Lung microvascular endothelial cell (primary cell): ENCODE results near the gene TFB1M. TPM values are rescaled to one million over a fixed set of nuclear protein-coding genes. Genes with fewer than 3 reads are reported as not detected.
"Not testable (repeated sequence)": the region's sequence is repeated elsewhere in the genome, so short reads cannot be mapped to it uniquely, and the experiment has no call there.

ENCODE experiments used
- DNase-seq, 2 donors: peaks; one replicate each; pipeline versions ENCODE4 v3.0.0 to v3.0.0-alpha.2; 2010; ENCODE audit warnings: low read depth in 2 of 2
- total RNA-seq: library from RNA; depleted of rRNA; stranded (reverse); fragments of >200 nt; gene quantifications from 2 replicates; pipeline ENCODE4 v1.2.1, GENCODE V29; 2014

TFB1M gene
- total RNA-seq, 1 donor from 2014 or later = 11.7 TPM

GRCh38 chr6:155244434-155244833, 69.8 kb downstream of the TFB1M start:
- DNase-seq = no peak

GRCh38 chr6:155241966-155242365, 72.3 kb downstream of the TFB1M start:
- no peak for DNase-seq

GRCh38 chr6:155240905-155241600, 73.2 kb downstream of the TFB1M start:
- no peak for DNase-seq

- DNase-seq = no peak
Measured at GRCh38 chr6:155237613-155238012, 76.7 kb downstream of the TFB1M start.

GRCh38 chr6:155235087-155235486, 79.2 kb downstream of the TFB1M start:
- DNase-seq = no peak

GRCh38 chr6:155234687-155235086, 79.6 kb downstream of the TFB1M start:
- DNase-seq = no peak

GRCh38 chr6:155234167-155234566, 80.1 kb downstream of the TFB1M start:
- no peak for DNase-seq

GRCh38 chr6:155232848-155233247, 81.4 kb downstream of the TFB1M start:
- DNase-seq = no peak

GRCh38 chr6:155230975-155231374, 83.3 kb downstream of the TFB1M start:
- not testable (repeated sequence) for DNase-seq

- DNase-seq = no peak
Measured at GRCh38 chr6:155228546-155229166, 85.6 kb downstream of the TFB1M start.

- DNase-seq = no peak
Measured at GRCh38 chr6:155227046-155227445, 87.2 kb downstream of the TFB1M start.

- no peak for DNase-seq
Measured at GRCh38 chr6:155224618-155225017, 89.7 kb downstream of the TFB1M start.

GRCh38 chr6:155223646-155224451, 90.4 kb downstream of the TFB1M start:
- peak; percentile 37 to 96 for DNase-seq

GRCh38 chr6:155222506-155222905, 91.8 kb downstream of the TFB1M start:
- DNase-seq = no peak

GRCh38 chr6:155221086-155221485, 93.2 kb downstream of the TFB1M start:
- no peak for DNase-seq

GRCh38 chr6:155219858-155220301, 94.4 kb downstream of the TFB1M start:
- peak in 1 of 2 donors; percentile 35 for DNase-seq

- DNase-seq = no peak
Measured at GRCh38 chr6:155219299-155219698, 95.0 kb downstream of the TFB1M start.

GRCh38 chr6:155218711-155219110, 95.6 kb downstream of the TFB1M start:
- DNase-seq = not testable (repeated sequence)

- DNase-seq = no peak
Measured at GRCh38 chr6:155216312-155217046, 97.8 kb downstream of the TFB1M start.

- DNase-seq = no peak
Measured at GRCh38 chr6:155215906-155216305, 98.4 kb downstream of the TFB1M start.

- DNase-seq = no peak
Measured at GRCh38 chr6:155213611-155214372, 100.5 kb downstream of the TFB1M start.
